Measurements from ENCODE around the gene SEC23A.
"Not testable (repeated sequence)": the region's sequence is repeated elsewhere in the genome, so short reads cannot be mapped to it uniquely, and the experiment has no call there.

SEC23A gene

DNA sequence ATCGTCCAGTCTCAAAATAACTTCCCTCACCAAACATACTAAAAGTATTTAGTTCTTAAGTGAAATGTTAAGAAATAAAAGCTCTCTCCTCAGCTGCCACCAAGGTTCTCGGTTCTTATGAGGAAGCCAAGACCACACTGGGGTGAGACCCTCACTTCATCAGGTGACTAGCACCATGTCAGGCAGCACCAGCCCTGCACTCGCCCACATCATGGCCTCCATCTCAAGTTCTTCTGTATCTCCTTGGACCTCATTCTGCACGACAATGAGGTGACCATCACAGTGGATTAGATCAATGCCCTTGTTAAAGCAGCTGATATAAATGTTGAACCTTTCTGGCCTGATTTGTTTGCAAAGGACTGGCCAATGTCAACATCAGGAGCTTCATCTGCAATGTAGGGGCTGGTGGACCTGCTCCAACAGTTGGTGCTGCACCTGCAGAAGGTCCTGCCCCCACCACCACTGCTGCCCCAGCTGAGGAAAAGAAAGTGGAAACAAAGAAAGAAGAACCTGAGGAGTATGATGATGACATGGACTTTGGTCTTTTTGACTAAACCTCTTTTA lies 12.4 kb downstream of the SEC23A start:
- no peak for DNase-seq

DNA sequence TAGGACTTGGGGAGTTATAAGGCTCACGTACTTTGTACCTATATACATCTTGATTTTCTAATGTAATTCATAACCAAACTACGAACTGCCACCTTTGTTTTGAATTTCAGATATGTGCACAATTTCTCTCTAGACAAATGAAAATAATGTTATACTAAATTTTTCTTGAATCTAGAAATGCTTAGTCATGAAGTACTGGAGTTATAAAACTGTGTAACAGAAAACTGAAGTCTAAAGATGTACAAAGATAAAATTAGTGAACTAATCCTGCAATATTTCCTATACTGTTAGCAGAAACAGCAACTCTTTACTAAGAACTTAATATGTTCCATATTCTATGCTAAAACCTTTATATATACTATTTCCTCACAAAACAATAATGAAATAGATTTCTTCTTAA lies 15.5 kb downstream of the SEC23A start:
- DNase-seq, result no peak

- no peak for DNase-seq
Observed at GRCh38 chr14:39085933-39086332, 17.1 kb downstream of the SEC23A start.

GRCh38 chr14:39083127-39083526 lies 19.9 kb downstream of the SEC23A start:
- no peak for DNase-seq

- DNase-seq, result no peak
Observed at GRCh38 chr14:39080886-39081285, 22.1 kb downstream of the SEC23A start.

DNA sequence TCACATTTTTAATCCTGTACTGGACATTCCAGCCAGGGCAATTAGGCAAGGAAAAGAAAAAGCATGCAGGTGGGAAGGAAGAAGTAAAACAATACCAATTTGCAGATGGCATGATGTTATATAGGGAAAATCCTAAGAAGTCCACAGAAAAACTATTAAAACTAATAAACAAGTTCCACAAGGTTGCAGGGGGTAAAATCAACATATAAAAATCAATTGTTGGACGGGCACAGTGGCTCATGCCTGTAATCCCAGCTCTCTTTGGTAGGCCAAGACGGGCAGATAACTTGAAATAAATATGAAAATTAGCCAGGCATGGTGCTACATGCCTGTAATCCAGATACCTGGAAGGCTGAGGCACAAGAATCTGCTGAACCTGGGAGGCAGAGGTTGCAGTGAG lies 31.9 kb downstream of the SEC23A start:
- no peak for DNase-seq

DNA sequence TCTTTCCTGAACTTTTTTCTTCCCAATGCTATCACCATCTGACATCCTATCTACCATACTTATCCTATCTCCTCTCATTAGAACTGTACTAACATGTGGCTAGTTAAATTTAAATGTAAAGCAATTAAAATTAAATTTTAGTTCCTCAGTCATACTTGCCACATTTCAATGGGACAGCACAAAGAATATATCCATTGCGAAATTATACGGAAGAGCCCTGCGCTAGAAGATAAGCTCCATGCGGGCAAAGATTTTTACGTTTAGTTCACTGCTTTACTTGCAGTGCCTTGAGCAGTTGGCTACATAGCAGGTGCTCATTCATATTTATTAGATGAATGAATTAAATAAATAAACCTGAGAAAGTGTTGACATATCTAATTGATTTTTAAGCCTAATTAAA lies 33.1 kb downstream of the SEC23A start:
- DNase-seq, result no peak

- not testable (repeated sequence) for DNase-seq
Observed at GRCh38 chr14:39069169-39069805, 33.7 kb downstream of the SEC23A start.

- no peak for DNase-seq
Observed at GRCh38 chr14:39060818-39061437, 42.1 kb downstream of the SEC23A start.

DNA sequence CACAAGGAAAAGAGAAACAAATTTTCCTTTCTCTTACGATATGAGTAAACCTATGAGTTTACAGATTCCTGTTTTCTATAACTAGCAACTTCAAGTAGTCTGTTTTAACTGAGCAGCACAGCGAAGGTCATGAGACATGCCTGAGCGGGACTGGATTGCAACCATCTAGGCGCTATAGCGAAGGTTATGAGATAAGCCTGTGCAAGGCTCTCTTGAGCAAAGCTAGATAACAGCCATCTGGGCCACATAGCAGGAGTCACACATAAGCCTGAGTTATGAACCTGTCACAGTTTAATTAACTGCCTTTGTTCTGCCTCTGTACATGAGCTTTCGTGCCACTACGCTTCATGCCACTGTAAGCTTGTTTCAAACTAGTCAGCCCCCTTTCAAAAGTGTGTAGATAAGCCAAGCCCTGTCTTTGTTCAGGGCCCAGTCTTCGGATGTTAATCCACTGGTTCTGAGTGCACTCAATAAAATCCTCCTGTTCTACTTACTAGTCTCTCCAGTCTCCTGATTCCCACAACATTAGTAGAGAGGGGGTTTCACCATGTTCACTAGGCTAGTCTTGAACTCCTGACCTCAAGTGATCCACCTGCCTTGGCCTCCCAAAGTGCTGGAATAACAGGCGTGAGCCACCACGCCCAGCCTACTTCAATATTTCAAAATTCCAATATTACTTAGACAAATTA lies 47.1 kb downstream of the SEC23A start:
- no peak for DNase-seq

DNA sequence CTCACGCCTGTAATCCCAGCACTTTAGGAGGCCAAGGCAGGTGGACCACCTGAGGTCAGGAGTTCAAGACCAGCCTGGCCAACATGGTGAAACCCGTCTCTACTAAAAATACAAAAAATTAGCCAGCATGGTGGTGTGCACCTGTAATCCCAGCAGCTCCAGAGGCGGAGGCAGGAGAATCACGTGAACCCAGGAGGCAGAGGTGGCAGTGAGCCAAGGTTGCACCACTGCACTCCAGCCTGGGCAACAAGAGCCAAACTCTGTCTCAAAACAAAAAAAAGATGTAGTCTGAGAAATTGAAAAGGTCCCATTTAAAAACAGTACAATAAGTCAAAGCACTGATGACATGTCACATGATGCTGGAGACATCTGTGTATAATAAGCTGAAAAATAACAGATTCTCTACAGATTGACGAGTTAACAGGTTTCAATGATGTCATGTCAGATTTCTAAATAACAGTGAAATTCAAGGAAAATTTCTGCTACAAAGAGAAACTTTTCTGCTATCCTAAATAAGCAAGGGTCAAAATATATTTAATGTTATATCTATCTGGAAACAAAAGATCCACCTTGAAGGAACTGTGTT lies 50.1 kb downstream of the SEC23A start:
- not testable (repeated sequence) for DNase-seq

- no peak for DNase-seq
Observed at GRCh38 chr14:39050389-39050788, 52.6 kb downstream of the SEC23A start.

DNA sequence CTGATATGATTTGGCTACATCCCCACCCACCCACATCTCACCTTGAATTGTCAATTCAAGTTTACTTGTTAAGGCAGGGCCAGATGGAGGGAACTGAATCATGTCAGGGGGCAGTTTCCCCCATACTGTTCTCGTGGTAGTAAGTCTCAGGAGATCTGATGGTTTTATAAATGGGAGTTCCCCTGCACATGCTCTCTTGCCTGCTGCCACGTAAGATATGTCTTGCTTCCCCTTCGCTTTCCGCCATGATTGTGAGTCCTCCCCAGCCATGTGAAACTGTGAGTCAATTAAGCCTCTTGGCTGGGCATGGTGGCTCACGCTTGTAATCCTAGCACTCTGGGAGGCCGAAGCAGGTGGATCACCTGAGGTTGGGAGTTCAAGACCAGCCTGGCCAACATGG lies 57.1 kb downstream of the SEC23A start:
- not testable (repeated sequence) for DNase-seq

- no peak for DNase-seq
Observed at GRCh38 chr14:39043352-39043943, 59.6 kb downstream of the SEC23A start.

DNA sequence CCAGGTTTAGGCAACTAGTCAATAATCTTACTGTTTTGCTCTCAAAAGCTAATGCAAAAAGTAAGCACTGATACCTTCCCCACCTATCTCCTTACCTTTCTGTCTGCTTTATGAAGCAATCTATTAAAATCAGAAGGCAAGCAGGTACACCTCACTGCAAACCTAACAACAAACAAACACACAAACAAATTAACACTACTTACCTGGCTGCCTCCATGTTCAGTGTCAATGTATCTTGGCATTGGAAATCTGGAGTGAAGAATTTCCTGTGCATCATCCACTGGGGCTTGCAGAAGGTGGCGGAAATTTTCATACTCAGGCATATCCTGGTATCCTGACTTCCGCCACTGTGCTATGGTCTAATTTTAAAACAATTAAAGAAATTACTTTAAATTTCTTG lies 62.5 kb downstream of the SEC23A start:
- DNase-seq, result no peak

DNA sequence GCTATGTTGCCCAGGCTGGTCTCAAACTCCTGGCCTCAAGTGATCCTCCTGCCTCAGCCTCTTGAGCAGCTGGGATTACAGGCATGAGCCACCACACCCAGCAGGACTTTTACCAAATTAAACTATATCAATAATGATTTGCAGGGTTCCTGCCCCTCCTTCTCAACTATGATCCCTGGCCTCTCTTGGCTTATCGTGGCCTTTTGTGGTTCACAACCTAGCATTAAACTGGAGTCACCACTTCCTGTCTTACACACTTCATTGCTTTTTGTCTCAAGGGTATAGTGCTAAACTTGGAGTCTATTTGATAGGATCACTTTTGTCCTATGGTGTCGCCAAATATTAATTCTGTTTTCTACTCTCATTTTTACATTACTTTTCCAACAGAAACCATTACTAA lies 64.5 kb downstream of the SEC23A start:
- DNase-seq, result no peak

DNA sequence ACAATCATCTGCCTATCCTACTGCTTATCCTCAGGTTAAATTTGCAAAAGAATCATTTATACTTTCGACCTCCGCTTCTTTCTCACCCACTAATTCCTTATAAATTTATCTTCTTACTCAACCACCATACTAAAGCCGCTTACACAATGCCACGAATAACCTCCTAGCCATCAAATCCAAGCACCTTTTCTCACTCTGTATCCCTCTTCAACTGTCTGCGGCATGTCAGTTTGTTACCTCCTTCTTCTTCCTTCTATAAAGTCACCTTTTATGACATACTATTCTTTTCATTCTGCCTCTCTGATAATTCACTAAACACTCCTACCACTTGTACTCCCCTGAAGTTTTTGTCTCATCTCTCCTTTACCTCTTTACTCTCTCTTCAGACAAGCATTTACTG lies 66.3 kb downstream of the SEC23A start:
- DNase-seq, result no peak

DNA sequence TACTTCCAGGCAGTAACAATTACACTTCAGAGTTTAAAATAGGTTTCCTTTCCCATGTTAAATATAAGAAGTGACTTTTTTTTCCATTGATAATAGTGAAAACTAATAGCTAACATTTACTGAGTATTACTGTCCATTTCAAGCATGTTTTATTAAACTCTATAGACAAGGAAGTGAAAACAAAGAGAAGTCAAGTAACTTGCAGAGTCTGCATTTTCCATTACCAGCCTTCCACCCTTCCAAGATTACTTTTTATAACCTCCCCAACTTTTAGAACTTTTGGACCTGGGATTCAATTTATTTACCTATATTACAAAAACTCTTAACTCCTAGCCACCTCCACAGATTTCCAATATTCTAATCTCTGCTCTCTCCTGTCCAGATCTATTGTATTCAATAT lies 67.7 kb downstream of the SEC23A start:
- no peak for DNase-seq

DNA sequence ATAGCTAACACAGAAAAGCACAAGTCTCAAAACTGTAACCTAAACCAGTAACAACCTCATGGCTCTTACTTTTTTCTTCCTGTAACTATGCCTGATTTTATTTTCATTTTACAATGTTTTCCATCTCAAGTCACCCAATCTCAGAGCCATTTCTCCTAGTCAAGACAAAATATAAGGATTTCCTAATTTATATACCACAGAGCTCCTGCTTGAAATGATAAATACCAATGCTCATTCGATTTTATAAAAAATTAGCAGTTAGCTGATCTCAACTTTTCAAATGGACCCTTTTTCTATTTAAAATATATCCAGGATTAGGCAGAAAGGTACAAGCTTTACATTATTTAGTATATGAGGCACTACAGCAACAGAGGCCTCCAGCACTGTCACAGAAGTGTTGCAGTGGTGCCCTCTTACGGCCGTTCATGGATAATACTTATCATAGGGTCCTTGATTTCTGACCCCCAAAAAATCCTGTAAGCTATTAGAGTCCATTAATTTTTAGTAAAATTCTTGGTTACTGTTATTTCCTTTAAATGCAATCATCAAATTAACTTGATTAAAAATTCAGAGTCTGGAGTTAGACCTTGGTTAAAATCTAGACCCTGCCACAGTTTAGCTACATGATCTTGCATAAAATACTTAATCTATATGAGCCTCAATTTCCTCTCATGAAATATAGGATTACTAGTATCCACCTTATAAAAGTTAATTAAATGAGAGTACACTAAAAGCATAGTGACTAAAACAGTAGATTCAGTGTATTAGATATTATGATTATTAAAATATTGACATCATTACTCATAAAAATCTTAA lies 68.3 kb downstream of the SEC23A start:
- no peak for DNase-seq

- no peak for DNase-seq
Observed at GRCh38 chr14:39033371-39033770, 69.7 kb downstream of the SEC23A start.

- no peak for DNase-seq
Observed at GRCh38 chr14:39030209-39030608, 72.8 kb downstream of the SEC23A start.

DNA sequence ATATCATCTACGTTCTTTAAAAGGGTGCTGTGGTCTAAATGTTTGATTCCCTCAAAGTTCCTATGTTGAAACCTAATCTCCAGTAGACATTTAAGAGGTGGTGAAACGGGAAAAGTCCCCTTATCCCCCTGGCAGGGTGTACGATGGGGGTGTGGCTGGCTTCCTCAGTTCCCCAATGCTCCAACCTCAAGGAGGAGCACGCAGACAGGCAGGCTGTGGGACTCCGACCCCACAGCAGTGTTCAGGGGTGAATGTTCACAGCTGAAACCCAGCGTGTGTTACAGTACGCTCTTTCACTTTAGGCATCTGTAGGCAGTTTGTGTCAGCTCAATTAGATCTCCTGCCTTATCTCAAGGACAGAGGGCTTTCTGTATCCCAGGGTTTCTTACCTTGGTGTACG lies 73.2 kb downstream of the SEC23A start:
- no peak for DNase-seq

All from femur (tissue), 1 donor.